Measurements from ENCODE around the gene GATD1.

DNA sequence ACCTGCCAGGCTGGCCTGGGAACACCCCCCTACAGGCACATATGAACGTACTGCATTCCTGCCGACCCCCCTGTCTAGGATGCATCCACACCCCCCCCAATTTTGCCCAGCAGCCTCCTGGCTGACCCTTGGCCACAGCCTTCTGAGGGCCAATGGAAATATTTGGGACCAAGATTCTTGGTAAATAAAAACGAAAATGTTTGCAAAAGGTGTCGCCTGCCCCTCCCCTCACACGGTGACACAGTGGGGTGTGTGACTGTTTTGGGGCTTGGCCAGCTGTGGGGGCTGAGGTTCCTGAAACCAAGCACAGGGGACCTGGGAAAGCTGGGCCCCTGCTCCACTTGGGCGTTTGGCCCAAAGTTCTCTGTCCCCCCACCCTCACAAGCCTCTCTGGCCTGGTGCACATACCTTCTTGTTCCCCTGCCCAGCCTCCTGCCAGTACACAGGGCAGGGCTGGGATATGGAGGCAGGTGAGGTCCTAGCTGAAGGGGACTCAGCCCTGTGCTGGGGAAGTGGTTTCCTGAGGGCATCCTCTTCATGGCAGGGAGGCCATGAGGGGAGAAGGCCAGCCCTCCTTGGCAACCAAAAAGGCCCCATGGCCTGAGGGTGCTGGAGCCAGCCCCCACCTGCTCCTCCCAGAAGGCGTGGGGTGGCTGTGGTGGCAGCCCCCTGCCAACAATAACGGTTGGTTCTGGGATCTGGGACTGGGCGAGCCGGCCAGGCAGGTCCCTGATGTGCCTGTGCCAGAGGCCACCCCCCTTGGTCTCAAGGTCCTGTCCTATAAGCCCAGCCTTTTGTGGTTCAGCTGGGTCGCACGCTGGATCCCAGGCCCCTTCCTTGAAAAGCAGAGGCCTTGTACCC is 48.3 kb upstream of the GATD1 start:
- TF ChIP-seq POLR2A (IDR thresholded peaks at IDR 0.05): no peak
- TF ChIP-seq, protein P1, sequence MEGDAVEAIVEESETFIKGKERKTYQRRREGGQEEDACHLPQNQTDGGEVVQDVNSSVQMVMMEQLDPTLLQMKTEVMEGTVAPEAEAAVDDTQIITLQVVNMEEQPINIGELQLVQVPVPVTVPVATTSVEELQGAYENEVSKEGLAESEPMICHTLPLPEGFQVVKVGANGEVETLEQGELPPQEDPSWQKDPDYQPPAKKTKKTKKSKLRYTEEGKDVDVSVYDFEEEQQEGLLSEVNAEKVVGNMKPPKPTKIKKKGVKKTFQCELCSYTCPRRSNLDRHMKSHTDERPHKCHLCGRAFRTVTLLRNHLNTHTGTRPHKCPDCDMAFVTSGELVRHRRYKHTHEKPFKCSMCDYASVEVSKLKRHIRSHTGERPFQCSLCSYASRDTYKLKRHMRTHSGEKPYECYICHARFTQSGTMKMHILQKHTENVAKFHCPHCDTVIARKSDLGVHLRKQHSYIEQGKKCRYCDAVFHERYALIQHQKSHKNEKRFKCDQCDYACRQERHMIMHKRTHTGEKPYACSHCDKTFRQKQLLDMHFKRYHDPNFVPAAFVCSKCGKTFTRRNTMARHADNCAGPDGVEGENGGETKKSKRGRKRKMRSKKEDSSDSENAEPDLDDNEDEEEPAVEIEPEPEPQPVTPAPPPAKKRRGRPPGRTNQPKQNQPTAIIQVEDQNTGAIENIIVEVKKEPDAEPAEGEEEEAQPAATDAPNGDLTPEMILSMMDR (IDR thresholded peaks at IDR 0.05): no peak

All from Peyer's patch (tissue), 4 donors.